Muscle layer of colon (tissue), 2 donors: ENCODE measurements around the gene ASF1B.

Experiments
- H3K27ac ChIP-seq: one replicate; pipeline ENCODE4 v1.7.0; 2013; ENCODE audit warnings: low read depth, mild to moderate bottlenecking, low read length, moderate library complexity
- H3K27me3 ChIP-seq, 2 donors: one replicate each; pipeline ENCODE4 v1.7.0; 2013; ENCODE audit warnings: low read length in 2 of 2, mild to moderate bottlenecking in 2 of 2; ENCODE audit not compliant: insufficient read depth in 2 of 2, control insufficient read depth in 1 of 2
- H3K36me3 ChIP-seq: one replicate; pipeline ENCODE4 v1.7.0; 2013; ENCODE audit warnings: mild to moderate bottlenecking, low read length; ENCODE audit not compliant: insufficient read depth
- H3K4me1 ChIP-seq: one replicate; pipeline ENCODE4 v1.7.0; 2013; ENCODE audit warnings: mild to moderate bottlenecking, low read length; ENCODE audit not compliant: insufficient read depth
- H3K4me3 ChIP-seq, 2 donors: one replicate each; pipeline ENCODE4 v1.7.0; 2013; ENCODE audit warnings: low read length in 2 of 2, low read depth in 1 of 2, mild to moderate bottlenecking in 1 of 2, moderate library complexity in 1 of 2
- H3K9ac ChIP-seq: one replicate; pipeline ENCODE4 v1.7.0; 2013; ENCODE audit warnings: low read length
- H3K9me3 ChIP-seq: one replicate; pipeline ENCODE4 v1.7.0; 2013; ENCODE audit warnings: mild to moderate bottlenecking, low read length
- donor health status: abdominal sarcoma.
- donor health status: Adenocarcinoma of cecum.

Gene ASF1B

GRCh38 chr19:14168259-14168972, 32.0 kb upstream of the ASF1B start:
- Histone ChIP-seq H3K36me3 (peaks cover 15% of the 10 kb centered on the region), H3K27ac (no peak overlapping the region), H3K4me3 (no peak overlapping the region), H3K9me3 (no peaks in the 10 kb centered on the region), H3K9ac (no peak overlapping the region), H3K4me1 (no peaks in the 10 kb centered on the region), H3K27me3 (no peaks in the 10 kb centered on the region)

- H3K27me3 ChIP-seq, result no peaks in the 10 kb centered on the region
- no peaks in the 10 kb centered on the region for H3K4me1 ChIP-seq
- no peak overlapping the region for H3K4me3 ChIP-seq
- no peaks in the 10 kb centered on the region for H3K9me3 ChIP-seq
- H3K27ac ChIP-seq, result no peak overlapping the region
- no peak overlapping the region for H3K9ac ChIP-seq
- peaks cover 15% of the 10 kb centered on the region for H3K36me3 ChIP-seq
Measured at GRCh38 chr19:14167576-14168138, 31.3 kb upstream of the ASF1B start.

GRCh38 chr19:14166999-14167575, 30.7 kb upstream of the ASF1B start:
- Histone ChIP-seq H3K27ac (no peak overlapping the region), H3K4me3 (no peak overlapping the region), H3K9me3 (no peaks in the 10 kb centered on the region), H3K27me3 (no peaks in the 10 kb centered on the region), H3K4me1 (no peaks in the 10 kb centered on the region), H3K9ac (no peak overlapping the region), H3K36me3 (peaks cover 15% of the 10 kb centered on the region)

- H3K9me3 ChIP-seq, result no peaks in the 10 kb centered on the region
- H3K4me3 ChIP-seq, result no peak overlapping the region
- H3K4me1 ChIP-seq, result no peaks in the 10 kb centered on the region
- H3K9ac ChIP-seq, result no peak overlapping the region
- no peaks in the 10 kb centered on the region for H3K27me3 ChIP-seq
- no peak overlapping the region for H3K27ac ChIP-seq
- H3K36me3 ChIP-seq, result peaks cover 8% of the 10 kb centered on the region
Measured at GRCh38 chr19:14165990-14166830, 29.8 kb upstream of the ASF1B start.

GRCh38 chr19:14164724-14165493, 28.5 kb upstream of the ASF1B start:
- H3K9ac ChIP-seq, result no peak overlapping the region
- H3K9me3 ChIP-seq, result no peaks in the 10 kb centered on the region
- no peak overlapping the region for H3K4me3 ChIP-seq
- H3K27me3 ChIP-seq, result no peaks in the 10 kb centered on the region
- H3K36me3 ChIP-seq, result peaks cover 2% of the 10 kb centered on the region
- no peak overlapping the region for H3K27ac ChIP-seq
- H3K4me1 ChIP-seq, result no peaks in the 10 kb centered on the region

GRCh38 chr19:14164082-14164481, 27.7 kb upstream of the ASF1B start:
- H3K4me3 ChIP-seq, result no peak overlapping the region
- H3K9me3 ChIP-seq, result no peaks in the 10 kb centered on the region
- H3K36me3 ChIP-seq, result peaks cover 6% of the 10 kb centered on the region
- H3K9ac ChIP-seq, result no peak overlapping the region
- no peaks in the 10 kb centered on the region for H3K4me1 ChIP-seq
- no peaks in the 10 kb centered on the region for H3K27me3 ChIP-seq
- no peak overlapping the region for H3K27ac ChIP-seq

- Histone ChIP-seq H3K27me3 (no peaks in the 10 kb centered on the region), H3K4me3 (no peak overlapping the region), H3K27ac (no peak overlapping the region), H3K9me3 (no peaks in the 10 kb centered on the region), H3K9ac (no peak overlapping the region), H3K36me3 (peaks cover 14% of the 10 kb centered on the region), H3K4me1 (no peaks in the 10 kb centered on the region)
Measured at GRCh38 chr19:14162871-14163297, 26.5 kb upstream of the ASF1B start.

- Histone ChIP-seq H3K9me3 (no peaks in the 10 kb centered on the region), H3K4me1 (no peaks in the 10 kb centered on the region), H3K36me3 (peaks cover 28% of the 10 kb centered on the region), H3K27me3 (no peaks in the 10 kb centered on the region), H3K27ac (no peak overlapping the region), H3K4me3 (no peak overlapping the region), H3K9ac (no peak overlapping the region)
Measured at GRCh38 chr19:14161305-14161704, 24.9 kb upstream of the ASF1B start.

- H3K27me3 ChIP-seq, result no peaks in the 10 kb centered on the region
- H3K9ac ChIP-seq, result no peak overlapping the region
- H3K9me3 ChIP-seq, result no peaks in the 10 kb centered on the region
- no peak overlapping the region for H3K27ac ChIP-seq
- peaks cover 34% of the 10 kb centered on the region for H3K36me3 ChIP-seq
- no peaks in the 10 kb centered on the region for H3K4me1 ChIP-seq
- H3K4me3 ChIP-seq, result no peak overlapping the region
Measured at GRCh38 chr19:14160017-14160703, 23.8 kb upstream of the ASF1B start.

- no peak overlapping the region for H3K4me3 ChIP-seq
- H3K4me1 ChIP-seq, result no peaks in the 10 kb centered on the region
- H3K36me3 ChIP-seq, result peaks cover 41% of the 10 kb centered on the region
- no peak overlapping the region for H3K27ac ChIP-seq
- H3K9me3 ChIP-seq, result no peaks in the 10 kb centered on the region
- no peak overlapping the region for H3K9ac ChIP-seq
- H3K27me3 ChIP-seq, result no peaks in the 10 kb centered on the region
Measured at GRCh38 chr19:14159059-14159458, 22.7 kb upstream of the ASF1B start.
